ENCODE results near the gene KMT5B. TPM values are rescaled to one million over a fixed set of nuclear protein-coding genes. Genes with fewer than 3 reads are reported as not detected.

The KMT5B gene
- total RNA-seq, 1 experiment from 2014 or later, result 46.4 TPM

DNA sequence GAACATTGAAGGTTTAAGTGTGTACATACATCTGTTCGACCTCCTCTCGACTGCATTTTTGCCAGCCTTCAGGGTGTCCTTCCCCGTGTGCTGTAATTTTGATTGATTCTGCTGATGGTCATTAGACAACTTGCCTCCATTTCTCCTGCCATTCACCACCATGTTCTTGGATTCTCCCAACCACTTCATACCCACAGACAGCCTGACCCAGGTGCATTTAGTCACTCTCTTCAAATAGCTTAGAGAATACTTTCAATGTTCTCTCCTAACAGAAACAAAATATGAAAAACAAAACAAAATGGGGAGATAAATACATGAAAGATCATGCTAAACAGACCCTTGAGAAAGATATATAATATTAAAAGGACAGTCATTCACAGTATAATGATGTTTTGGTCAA, 23.2 kb downstream of the KMT5B start:
- ChIA-PET CTCF (interaction anchor here (1.3 kb wide), 1 partner anchor 19 kb away, joined by 6 read pairs; no protein-coding TSS in a partner anchor), POLR2A (interaction anchor here (0.7 to 1.4 kb wide), 4 partner anchors 14 to 55 kb away, joined by 3 to 5 read pairs (median 4); no protein-coding TSS in a partner anchor)
- Mint-ChIP-seq H3K9me3 (ENCODE audit: unreplicated experiment) (no peaks in the 10 kb centered on the region), H3K27me3 (ENCODE audit: insufficient read depth, unreplicated experiment) (no peaks in the 10 kb centered on the region), H3K27ac (ENCODE audit: low read depth, unreplicated experiment) (no peak overlapping the region), H3K4me3 (ENCODE audit: unreplicated experiment) (no peak overlapping the region), H3K36me3 (ENCODE audit: insufficient read depth, unreplicated experiment) (peaks cover 42% of the 10 kb centered on the region), H3K4me1 (ENCODE audit: insufficient read depth, unreplicated experiment) (peaks cover 15% of the 10 kb centered on the region)
- DNase-seq (ENCODE audit: unreplicated experiment), result no peak
- intact Hi-C loops (cut with micrococcal nuclease), result no loop called here
- TF ChIP-seq CTCF (IDR thresholded peaks at IDR 0.05; ENCODE audit: unreplicated experiment), result no peak
- no TSS peak for BruUV-seq (replicated peaks)

- H3K4me3 Mint-ChIP-seq (ENCODE audit: unreplicated experiment), result no peak overlapping the region
- intact Hi-C loops (cut with micrococcal nuclease), result no loop called here
- H3K27me3 Mint-ChIP-seq (ENCODE audit: insufficient read depth, unreplicated experiment), result no peaks in the 10 kb centered on the region
- ChIA-PET POLR2A (interaction anchor here (1.3 kb wide), 1 partner anchor 32 kb away, joined by 4 read pairs; no protein-coding TSS in a partner anchor), CTCF (interaction anchor here (0.8 kb wide), 1 partner anchor 16 kb away, joined by 4 read pairs; no protein-coding TSS in a partner anchor)
- peaks cover 15% of the 10 kb centered on the region for H3K4me1 Mint-ChIP-seq (ENCODE audit: insufficient read depth, unreplicated experiment)
- H3K36me3 Mint-ChIP-seq (ENCODE audit: insufficient read depth, unreplicated experiment), result peaks cover 50% of the 10 kb centered on the region
- BruUV-seq (replicated peaks), result TSS peak; percentile 8
- no peak for DNase-seq (ENCODE audit: unreplicated experiment)
- TF ChIP-seq CTCF (IDR thresholded peaks at IDR 0.05; ENCODE audit: unreplicated experiment), result no peak
- no peak overlapping the region for H3K27ac Mint-ChIP-seq (ENCODE audit: low read depth, unreplicated experiment)
- H3K9me3 Mint-ChIP-seq (ENCODE audit: unreplicated experiment), result no peaks in the 10 kb centered on the region
Observed at GRCh38 chr11:68189082-68189481, 24.0 kb downstream of the KMT5B start.

DNA sequence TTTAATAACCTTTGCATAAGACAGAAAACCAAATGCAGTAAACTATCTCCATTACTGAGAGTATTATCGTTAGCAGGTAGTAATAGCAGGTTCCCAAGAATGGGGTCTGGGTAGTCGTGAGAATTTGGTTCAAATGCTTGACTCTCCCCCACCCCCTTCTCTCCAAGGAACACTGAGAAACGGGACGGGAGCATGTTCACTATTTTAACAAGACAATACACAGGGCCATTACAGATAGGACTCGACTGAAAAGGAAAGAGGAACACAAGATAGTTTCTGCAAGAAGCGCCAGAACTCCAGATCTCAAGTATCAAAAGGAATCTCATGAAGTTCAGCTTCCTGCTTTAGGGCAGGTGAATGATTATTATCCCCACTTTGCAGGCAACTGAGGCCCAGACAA, 27.0 kb downstream of the KMT5B start:
- H3K4me1 Mint-ChIP-seq (ENCODE audit: insufficient read depth, unreplicated experiment), result no peaks in the 10 kb centered on the region
- BruUV-seq (replicated peaks), result no TSS peak
- no peak for TF ChIP-seq CTCF (IDR thresholded peaks at IDR 0.05; ENCODE audit: unreplicated experiment)
- DNase-seq (ENCODE audit: unreplicated experiment), result no peak
- intact Hi-C loops (cut with micrococcal nuclease), result no loop called here
- CTCF ChIA-PET, result interaction anchor here (0.7 kb wide), 1 partner anchor 84 kb away, joined by 3 read pairs; no protein-coding TSS in a partner anchor
- POLR2A ChIA-PET, result interaction anchor here (1.2 kb wide), 1 partner anchor 8 kb away, joined by 3 read pairs; no protein-coding TSS in a partner anchor
- no peaks in the 10 kb centered on the region for H3K9me3 Mint-ChIP-seq (ENCODE audit: unreplicated experiment)
- no peak overlapping the region for H3K27ac Mint-ChIP-seq (ENCODE audit: low read depth, unreplicated experiment)
- no peaks in the 10 kb centered on the region for H3K27me3 Mint-ChIP-seq (ENCODE audit: insufficient read depth, unreplicated experiment)
- no peak overlapping the region for H3K4me3 Mint-ChIP-seq (ENCODE audit: unreplicated experiment)
- peaks cover 70% of the 10 kb centered on the region for H3K36me3 Mint-ChIP-seq (ENCODE audit: insufficient read depth, unreplicated experiment)

- intact Hi-C loops (cut with micrococcal nuclease), result no loop called here
- TF ChIP-seq CTCF (IDR thresholded peaks at IDR 0.05; ENCODE audit: unreplicated experiment), result no peak
- Mint-ChIP-seq H3K4me1 (ENCODE audit: insufficient read depth, unreplicated experiment) (no peaks in the 10 kb centered on the region), H3K27me3 (ENCODE audit: insufficient read depth, unreplicated experiment) (no peaks in the 10 kb centered on the region), H3K36me3 (ENCODE audit: insufficient read depth, unreplicated experiment) (peaks cover 77% of the 10 kb centered on the region), H3K9me3 (ENCODE audit: unreplicated experiment) (no peaks in the 10 kb centered on the region), H3K4me3 (ENCODE audit: unreplicated experiment) (no peak overlapping the region), H3K27ac (ENCODE audit: low read depth, unreplicated experiment) (no peak overlapping the region)
- CTCF ChIA-PET, result interaction anchor here (0.5 to 1.1 kb wide), 2 partner anchors 27 to 219 kb away, joined by 4 to 5 read pairs; no protein-coding TSS in a partner anchor
- BruUV-seq (replicated peaks), result no TSS peak
- DNase-seq (ENCODE audit: unreplicated experiment), result no peak
- POLR2A ChIA-PET, result interaction anchor here (0.7 to 1.1 kb wide), 2 partner anchors 13 to 24 kb away, joined by 3 to 6 read pairs; no protein-coding TSS in a partner anchor
Observed at GRCh38 chr11:68181719-68182451, 31.2 kb downstream of the KMT5B start.
